Stimulated activated CD8-positive, alpha-beta memory T cell treated with anti-CD3 and anti-CD28 coated beads, Interleukin-15, amount 100 ng/mL, for 1 hour (primary cell): Measurements from ENCODE around the gene KRT20.
"Not testable (repeated sequence)": the region's sequence is repeated elsewhere in the genome, so short reads cannot be mapped to it uniquely, and the experiment has no call there.

Source experiments
- DNase-seq: peaks from one replicate; pipeline ENCODE4 v3.0.0-alpha.2; 2020; ENCODE audit warnings: low read depth

Gene KRT20

DNA sequence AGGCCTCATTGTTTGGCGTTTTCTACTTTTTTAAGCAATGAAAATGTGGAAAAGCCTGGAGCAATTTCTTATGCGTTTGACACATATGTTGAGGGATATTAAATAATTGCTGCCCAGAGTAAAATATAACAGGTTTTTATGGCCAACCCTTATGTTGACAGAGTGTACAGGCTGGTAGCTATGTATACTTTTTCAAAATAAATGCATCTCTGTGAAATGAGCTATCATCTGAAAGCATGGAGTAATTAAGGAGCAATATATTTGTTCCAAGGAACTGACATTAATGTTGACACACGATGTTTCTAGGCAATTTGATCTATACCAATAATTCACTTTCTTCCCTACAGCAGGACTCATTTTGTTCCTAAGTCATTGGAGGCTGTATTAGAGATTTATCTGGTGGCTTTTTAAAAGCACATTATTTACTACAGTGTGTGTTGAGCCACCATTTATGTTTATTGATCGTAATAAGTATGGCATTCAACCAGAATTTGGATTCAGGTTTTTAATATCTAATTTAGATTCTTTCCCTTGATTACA is 11.9 kb upstream of the KRT20 start:
- no peak for DNase-seq

DNA sequence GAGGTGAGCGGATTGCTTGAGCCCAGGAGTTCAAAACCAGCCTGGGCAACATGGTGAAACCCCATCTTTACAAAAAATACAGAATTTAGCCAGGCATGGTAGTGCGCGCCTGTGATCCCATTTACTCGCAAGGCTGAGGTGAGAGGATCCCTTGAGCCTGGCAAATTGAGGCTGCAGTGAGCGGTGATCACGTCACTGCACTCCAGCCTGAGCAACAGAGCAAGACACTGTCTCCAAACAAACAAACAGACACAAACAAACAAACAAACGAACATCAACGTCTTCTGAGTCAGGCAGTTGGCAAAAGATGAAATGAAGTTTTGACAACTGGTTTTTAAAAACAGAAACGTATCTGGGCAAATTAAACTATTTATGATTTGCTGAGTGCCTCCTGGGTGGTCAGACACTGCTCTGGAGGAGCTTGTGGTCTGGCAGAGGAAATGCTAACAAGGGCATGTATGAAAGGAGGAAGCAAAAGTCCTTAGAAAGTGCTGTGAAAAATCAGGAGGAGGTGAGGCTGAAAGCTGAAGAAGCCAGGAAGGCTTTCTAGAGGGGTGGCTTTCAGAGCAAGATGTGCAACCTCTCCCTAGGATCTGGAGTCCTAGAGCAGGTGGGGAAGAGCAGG is 10.2 kb upstream of the KRT20 start:
- no peak for DNase-seq

DNA sequence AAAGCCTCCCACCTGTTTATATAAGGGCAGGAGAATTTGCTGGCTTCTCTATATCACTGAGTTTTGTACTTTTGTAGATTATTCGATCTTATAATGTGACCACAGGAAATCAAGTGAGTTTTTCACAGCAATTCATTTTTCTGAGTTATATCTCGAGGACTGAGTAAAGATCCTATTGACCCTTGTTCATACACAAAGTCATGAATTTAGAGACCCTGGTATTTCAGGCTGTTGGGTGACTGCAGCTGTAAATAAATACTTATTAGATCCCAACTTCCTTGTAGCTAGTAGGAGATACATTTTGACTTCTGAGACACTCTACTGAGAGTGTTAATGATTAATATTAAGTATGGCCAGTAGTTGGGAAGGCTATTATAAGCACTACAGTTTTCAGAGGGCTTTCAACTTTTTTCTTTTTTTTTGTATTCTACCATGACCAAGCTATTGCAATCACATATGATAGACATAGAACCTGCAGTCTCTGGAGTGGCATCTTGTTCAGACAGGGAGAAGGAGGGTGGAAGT is 3.2 kb upstream of the KRT20 start:
- DNase-seq: no peak

DNA sequence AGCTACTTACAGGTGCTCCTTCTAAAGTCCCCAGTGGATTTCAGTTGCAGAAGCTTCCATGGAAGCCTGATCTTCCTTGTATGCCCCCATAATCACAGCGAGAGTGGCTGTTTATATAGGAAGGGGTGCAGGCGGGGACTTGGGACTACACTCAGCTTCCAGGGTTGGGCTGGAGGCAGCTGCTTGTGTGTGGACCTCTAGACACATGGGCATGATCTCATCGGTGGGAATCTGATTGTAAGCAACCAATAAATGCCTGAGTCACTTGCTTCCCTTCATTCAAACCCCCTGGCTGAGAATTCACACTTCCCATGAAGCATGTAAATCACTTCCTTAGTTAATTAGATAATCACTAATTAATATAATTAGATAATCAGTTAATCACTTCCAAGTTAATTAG is 1.0 kb upstream of the KRT20 start:
- DNase-seq: no peak

DNA sequence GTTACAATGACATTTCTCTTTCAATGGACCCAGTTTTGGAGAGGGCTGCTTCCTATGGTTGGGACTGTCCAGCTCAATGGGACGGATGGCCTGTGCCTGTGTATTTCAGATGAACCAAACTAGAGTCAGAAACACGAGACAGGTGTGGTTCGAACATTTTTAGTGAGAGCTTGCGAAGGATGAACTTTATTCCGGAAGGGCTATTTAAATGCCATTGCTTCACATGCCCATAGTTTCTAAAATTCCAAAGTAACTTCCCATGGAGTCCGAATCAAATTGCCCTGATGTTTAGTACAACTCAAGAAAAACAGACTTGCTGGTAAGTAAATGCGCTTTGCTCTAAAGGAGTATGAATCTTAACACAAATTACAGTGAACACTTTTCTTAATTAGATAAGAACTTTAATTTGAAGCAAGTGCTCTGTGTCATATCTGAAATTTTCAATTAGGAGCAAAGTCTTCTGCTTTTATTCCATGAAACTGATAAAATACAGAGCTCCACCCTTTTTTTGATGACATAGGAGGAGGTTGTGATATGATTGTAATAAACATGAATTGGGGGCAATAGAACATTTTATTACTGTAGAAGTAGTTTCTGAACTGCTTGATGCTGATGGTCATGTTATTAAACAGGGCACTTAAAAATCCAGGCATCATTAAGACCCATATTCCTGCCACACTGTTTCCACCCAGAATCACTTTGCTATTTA is 1.3 kb downstream of the KRT20 start:
- no peak for DNase-seq

DNA sequence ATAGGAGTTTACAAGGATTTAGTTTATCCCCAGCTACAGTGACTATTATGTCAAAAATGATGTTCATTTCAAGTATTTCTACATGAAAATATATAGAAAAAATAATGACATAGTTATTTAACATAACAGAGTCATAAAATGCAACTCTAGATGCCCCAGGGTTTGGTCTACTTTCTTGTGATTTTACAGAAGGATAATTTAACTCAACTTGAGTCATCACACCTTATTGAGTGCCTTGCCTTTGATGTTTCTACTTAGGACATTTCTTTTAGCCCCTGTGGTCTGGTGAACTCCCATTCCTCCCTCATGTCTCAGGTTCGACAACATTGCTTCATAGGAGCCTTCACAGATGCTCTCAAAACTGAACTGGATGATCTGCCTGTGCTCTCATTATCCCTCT is 2.0 kb downstream of the KRT20 start:
- DNase-seq: no peak

DNA sequence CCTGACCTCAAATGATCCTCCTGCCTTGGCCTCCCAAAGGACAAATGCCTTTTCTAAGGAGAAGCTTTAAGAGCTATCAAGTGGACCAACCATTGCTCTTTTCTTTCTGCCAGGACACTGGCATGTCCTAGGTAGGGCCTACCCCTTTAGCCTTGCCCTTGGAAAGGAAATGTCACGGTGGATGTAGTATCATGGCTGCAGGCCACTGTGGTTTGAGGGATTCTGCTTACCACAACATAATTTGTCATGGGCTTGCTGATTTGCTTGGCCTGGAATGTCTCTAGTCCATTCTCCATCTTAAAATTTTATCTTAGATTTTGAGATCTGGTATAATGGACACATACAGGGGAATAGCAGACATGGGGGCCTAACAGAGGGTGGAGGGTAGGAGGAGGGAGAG is 6.0 kb downstream of the KRT20 start:
- no peak for DNase-seq

DNA sequence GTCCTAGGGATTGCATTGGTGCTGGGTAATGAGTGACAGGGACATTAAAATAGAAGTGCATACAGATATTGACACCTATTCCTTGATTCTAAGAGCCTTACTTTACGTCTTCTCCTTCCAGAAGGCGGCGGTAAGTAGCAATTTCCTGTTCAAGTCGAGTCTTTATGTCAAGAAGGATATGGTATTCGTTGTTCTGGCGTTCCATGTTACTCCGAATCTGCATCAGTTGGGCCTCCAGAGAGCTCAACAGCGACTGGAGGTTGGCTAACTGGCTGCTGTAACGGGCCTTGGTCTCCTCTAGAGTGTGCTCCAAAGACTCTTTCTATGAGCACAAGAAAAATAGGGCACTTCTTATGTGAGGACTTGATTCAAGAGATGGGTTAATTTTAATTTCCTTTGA is 7.0 kb downstream of the KRT20 start:
- DNase-seq: no peak

DNA sequence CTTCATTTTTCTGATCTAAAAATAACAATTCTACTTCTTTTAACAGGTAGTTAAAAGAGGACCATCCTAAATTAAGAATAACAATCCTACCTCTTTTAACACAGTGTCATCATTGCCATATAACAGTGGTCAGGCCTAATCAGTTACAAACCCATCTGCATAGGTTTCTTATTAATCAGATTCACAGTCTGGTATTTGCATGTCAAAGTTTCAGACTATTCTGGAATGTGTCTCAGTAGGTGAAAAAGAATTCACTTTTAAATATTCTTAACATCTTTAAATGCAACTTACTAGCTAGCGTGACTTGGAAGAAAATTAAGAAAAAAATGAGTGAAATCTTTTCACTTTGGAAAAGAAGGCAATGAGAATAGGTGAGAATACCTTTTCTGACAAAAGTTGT is 11.2 kb downstream of the KRT20 start:
- DNase-seq: no peak

DNA sequence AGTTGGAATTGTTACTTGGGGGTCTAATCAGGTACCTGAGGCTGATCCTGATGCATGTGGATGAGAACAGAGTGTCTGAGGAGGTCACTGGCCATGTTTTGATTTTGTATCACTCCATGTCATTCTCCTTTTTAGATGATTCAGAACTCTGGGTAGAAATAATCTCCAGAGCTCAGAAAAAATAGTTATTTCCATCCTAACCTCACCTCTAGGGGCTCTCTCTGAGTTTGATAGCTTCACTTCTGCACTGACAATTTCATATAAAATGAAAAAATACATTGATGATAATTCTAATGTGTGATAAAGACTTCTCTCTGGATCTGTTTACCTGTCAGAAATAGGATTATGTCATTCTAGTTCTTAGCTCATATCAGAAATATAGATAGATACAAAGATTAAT is 11.8 kb downstream of the KRT20 start:
- no peak for DNase-seq

DNA sequence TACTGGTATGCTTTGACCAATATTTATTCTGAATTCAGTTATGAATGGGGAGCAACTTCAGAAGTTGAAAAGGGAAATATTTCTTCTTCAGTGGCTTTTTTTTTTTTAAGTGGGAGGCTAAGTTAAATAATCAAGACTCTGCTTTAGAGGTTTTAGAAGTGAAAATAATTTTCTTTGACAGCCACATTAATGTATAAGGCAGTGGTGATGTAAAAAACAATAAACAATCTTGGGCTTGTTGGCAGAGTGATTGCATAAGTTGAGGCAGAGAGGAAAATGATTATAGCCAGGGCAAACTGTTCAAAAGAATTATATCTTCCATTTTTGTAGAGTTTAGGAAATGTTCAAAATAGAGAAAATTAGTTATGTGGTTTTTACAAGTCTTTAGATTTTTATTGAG is 12.6 kb downstream of the KRT20 start:
- no peak for DNase-seq

DNA sequence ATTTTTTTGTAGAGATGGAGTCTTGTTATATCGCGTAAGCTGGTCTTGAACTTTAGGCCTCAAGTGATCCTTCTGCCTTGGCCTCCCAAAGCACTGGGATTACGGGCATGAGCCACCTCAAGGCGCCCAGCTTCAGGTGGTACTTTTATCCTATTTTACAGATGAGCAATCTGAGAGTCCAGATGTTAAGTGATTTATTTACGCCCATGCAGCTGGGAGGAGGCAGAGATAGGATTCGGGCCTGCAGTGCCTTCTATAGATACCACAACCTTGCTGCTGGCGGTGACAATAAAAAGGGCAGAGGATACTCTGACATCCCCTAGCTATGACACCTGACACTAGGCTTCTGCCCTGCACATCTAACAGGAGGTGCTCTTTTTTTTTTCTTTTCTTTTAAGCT is 13.7 kb downstream of the KRT20 start:
- DNase-seq: no peak

DNA sequence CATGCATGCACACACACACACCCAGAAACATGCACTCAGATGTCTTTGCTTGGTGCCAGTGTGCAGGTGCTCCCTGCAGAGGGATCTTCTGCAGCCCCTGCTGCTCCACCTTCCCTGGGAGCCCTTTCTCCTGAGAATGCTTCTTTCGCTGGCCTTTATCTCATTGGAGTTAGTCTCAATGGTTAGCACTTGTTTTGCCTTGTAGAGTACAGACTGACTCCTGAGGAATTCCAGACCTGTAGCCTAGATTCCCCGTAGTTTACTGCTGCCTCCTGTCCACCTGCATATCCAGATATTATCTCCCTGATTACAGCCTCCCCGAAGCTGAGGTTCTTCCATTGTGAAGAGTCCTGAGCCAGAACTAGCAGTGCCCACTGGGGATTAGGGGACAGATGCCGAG is 14.9 kb downstream of the KRT20 start:
- no peak for DNase-seq

DNA sequence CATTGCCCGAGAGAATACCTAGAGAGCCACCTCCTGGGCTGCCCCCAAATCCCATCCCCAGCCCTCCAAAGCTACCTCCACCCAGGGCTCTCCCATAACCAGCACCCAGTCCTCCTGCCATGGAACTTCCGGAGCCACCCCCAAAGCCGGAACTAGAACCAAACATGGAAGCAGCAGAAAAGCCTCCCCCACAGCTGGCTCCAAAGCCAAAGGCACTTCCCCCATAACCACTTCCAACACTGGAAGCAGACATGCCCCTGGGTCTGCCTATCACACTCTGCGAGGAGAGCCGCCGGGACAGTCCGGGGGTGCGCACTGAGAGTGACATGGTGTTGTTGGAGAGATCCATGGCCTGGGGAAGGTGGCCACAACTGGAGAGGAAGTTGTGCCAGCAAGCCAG is 18.2 kb downstream of the KRT20 start, which contains the start of gene KRT12:
KRT12 (minus strand) TSS at position 386 of the 400 bp plus-strand sequence; CDS start at position 349, 37 bp downstream.
- no peak for DNase-seq

DNA sequence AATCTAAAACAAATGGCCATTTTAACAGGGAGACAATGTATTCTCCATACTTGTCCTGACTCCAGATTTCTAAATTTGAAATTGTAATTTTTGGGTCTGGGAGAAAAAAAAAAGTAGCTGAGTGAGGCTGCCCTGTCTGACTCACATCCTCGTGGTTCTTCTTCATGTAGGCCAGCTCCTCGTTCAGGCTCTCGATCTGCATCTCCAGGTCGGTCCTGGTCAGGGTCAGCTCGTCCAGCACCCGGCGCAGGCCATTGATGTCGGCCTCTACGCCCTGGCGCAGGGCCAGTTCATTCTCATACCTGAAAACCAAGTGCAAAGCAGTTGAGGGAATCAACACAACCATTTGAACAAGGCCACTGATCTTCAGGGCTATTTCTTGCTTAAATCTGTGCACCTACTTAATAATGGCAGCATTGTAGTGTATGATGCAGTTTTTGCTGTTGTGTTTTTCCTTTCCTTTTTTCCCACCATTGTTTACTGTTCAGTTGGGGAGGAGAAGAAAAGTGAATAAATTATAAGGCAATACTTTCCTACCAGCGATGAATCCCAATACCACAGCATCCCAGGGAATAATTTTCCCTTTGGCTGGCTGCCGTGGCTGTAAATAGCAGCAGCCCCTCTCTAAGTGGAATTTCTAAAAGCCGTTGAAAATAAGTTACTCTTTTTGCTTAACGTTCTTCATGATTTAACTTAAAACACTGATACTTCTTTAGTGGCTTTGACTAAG is 20.2 kb downstream of the KRT20 start:
- DNase-seq: no peak

DNA sequence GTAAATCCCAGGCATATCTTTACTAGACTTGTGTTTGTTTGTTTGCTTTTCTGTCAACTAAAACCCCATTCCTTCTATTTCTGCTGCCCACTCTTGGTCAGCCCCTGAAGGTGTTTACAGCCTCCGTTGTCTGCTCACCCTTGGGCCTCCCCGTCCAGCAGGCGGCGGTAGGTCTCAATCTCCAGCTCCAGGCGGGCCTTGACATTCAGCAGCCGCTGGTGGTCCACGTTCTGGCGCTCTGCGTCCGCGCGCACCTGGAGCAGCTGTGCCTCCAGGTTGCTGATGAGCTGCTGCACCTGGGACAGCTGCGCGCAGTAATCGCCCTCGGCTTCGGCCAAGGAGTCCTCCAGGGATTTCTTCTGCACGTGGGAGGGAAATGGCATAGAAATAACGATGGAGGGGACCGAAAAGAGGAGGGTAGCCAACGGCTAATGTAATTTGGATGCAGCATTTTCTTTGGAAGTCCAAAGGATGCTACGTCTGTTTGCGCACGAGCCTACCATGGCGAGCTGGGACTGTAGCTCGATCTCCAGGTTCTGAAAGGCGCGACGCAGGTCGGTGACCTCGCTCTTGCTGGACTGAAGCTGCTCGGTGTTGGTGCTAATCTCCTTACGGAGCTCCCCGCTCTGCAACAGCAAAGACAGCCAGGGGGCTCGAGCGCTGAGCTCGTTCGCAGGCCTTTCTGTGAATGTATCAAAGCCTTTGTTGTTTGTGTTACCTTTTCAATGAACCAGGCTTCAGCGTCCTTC is 21.9 kb downstream of the KRT20 start:
- DNase-seq: no peak

DNA sequence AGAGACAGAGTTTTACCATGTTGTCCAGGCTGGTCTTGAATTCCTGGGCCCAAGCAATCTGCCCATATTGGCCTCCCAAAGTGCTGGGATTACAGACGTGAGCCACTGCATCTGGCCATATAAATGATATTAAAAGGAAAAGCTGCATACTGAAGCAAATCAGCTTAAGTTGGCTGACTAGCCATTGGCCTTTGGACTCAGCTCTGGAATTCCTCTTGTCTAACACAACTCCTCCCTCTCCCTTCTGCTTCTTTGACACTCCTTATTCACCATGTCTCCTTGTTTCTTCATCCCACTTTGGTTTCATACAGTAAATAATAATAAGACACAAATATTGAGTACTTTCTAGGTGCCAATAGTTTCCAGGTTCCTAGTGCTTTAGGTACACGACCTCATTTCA is 25.5 kb downstream of the KRT20 start:
- no peak for DNase-seq

DNA sequence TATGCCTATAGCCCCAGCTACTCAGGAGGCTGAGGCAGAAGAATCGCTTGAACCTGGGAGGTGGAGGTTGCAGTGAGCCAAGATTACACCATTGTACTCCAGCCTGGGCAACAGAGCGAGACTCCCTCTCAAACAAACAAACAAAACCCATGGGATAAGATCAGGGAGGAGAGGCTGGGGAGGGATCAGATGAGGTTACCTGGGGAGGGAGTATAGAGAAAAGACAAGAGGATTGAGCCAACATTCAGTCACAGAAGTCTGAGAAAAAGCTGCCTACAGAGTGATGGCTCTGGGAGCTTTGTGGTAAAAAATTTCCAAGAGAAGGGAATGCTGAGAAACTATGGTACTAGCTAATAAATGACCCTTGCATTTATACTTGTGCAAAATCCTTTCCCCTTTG is 26.4 kb downstream of the KRT20 start:
- not testable (repeated sequence) for DNase-seq

DNA sequence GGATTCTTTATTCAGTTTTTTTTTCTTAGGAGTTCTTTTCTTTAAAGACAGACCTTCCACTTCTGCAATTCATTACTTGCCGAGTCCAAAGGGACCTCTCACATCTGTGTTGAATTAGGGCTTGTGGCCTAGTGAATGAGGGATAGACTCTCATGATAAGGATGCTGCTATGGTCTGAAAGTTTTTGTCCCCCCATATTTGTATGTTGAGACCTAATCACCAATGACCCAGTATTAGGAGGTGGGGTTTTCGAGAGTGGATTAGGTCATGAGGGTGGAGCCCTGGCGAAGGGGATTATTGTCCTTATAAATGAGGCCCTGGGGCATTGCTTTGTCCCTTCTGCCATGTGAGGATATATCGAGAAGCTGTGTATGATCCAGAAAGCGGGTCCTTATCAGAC is 27.5 kb downstream of the KRT20 start:
- no peak for DNase-seq

DNA sequence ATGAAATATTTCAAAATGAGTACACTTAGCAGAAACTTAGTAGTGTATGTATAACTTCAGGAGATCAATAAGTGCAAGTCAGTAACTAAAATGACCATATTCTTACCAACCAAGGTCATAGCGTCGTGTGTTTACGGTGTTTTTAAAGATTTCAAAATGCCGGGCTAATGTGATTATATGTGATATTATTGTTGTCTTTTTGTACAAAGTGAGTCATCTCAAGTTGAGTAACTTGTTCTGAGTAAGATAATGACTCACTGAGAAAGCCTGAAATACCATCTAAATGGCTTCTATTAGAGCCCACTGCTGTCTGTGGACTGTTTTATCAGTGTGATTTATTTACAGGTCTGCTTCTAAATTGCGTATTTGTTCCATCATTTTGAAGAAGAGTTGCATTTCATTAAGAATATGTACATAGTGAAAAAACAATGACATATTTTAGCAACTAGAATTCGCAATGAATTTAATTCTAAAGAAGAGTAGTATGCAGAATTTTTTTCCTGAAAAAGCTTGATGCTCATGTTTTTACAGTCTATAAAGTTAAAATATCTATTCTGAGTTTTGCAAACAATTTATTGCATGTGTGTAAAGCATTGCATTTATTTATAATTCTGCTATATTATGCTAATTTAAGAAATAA is 30.7 kb downstream of the KRT20 start:
- no peak for DNase-seq

DNA sequence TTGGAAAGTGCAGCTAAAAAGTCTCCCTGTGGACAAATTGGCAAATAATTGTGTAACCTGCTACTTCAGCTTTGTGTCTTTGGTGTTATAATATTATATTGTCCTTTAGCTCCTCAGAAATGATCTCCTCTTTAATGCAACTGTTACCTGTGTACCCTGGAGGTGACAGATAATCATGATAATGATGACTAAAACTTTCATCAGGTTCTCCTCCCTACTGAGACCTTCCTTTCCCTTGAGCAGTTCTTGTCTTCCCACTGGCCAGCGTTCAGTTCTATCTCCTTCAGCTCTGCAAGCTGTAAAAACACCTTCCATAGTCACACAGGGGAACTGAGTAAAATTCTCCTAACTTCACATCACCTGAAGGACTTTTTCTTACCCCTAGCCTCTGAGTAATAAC is 32.7 kb downstream of the KRT20 start:
- no peak for DNase-seq
